Measurements from ENCODE around the gene PTPRD. TPM values are rescaled to one million over a fixed set of nuclear protein-coding genes. Genes with fewer than 3 reads are reported as not detected.

PTPRD gene
- total RNA-seq, 1 experiment from 2014 or later = not detected

DNA sequence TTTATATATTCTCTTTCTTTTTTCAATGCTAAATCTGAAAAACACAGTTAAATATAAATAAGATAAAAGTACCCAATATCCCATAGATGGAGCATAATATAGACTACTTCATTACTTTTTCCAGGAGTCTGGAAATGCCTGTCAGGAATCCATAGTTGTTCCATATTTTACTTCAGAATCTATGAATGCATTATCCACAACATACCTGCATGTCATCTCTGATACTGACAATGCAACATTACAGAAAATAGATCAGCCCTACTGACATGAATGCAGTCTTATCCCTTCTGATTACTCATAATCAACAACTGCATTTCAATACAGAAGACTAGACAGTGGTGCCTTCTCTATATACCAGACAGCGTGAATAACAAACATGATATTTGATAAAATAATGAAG lies 517.6 kb downstream of the PTPRD start:
- Histone ChIP-seq H3K36me3 (ENCODE audit: insufficient read depth, low read length, poor library complexity, severe bottlenecking) (no peaks in the 10 kb centered on the region), H3K4me1 (ENCODE audit: insufficient read depth, low read length, poor library complexity, severe bottlenecking) (no peaks in the 10 kb centered on the region), H3K27me3 (replicated peaks; ENCODE audit: insufficient read depth, low read depth, low read length, poor library complexity) (no peaks in the 10 kb centered on the region), H3K27ac (ENCODE audit: low read depth, low read length, poor library complexity, severe bottlenecking) (no peak overlapping the region), H3K4me3 (ENCODE audit: low read depth, low read length, poor library complexity, severe bottlenecking) (no peak overlapping the region), H3K9me3 (ENCODE audit: low read depth, low read length, poor library complexity, severe bottlenecking) (no peaks in the 10 kb centered on the region)
- TF ChIP-seq EZH2 (IDR thresholded peaks at IDR 0.05; ENCODE audit: borderline replicate concordance, low read depth, low read length, poor library complexity, severe bottlenecking) = no peak
- TF ChIP-seq, protein P1, sequence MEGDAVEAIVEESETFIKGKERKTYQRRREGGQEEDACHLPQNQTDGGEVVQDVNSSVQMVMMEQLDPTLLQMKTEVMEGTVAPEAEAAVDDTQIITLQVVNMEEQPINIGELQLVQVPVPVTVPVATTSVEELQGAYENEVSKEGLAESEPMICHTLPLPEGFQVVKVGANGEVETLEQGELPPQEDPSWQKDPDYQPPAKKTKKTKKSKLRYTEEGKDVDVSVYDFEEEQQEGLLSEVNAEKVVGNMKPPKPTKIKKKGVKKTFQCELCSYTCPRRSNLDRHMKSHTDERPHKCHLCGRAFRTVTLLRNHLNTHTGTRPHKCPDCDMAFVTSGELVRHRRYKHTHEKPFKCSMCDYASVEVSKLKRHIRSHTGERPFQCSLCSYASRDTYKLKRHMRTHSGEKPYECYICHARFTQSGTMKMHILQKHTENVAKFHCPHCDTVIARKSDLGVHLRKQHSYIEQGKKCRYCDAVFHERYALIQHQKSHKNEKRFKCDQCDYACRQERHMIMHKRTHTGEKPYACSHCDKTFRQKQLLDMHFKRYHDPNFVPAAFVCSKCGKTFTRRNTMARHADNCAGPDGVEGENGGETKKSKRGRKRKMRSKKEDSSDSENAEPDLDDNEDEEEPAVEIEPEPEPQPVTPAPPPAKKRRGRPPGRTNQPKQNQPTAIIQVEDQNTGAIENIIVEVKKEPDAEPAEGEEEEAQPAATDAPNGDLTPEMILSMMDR (conservative IDR thresholded peaks at IDR 0.05; ENCODE audit: low read depth, low read length) = no peak
- DNase-seq (ENCODE audit: low spot score) = no peak
- CTCF ChIA-PET = no interaction called here
- POLR2A ChIA-PET (ENCODE audit: low non-redundant PET) = no interaction called here
- intact Hi-C loops (cut with micrococcal nuclease; ENCODE audit: unreplicated experiment) = no loop called here
- BruUV-seq (replicated peaks) = no TSS peak

DNA sequence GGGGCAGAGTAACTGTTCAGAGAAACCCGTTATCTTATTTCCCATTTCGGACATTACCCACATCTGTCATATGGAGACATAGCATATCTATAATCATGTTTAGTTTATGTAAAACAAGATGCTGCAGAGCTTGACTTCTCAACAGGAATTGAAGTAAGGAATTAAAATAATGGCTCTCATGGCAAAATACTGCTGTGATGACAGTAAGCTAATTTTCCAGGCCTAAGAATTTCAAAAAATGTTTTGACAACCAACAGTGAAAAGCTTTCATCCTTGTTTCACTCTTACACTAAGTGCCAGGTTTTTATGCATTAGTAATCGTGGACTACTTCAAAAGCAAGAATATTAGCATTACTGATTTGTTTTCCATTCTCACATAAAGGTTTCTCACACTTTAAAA lies 518.2 kb downstream of the PTPRD start:
- no peak overlapping the region for H3K27ac ChIP-seq (ENCODE audit: low read depth, low read length, poor library complexity, severe bottlenecking)
- TF ChIP-seq, protein P1 (conservative IDR thresholded peaks at IDR 0.05; ENCODE audit: low read depth, low read length) = no peak
- no peak for TF ChIP-seq EZH2 (IDR thresholded peaks at IDR 0.05; ENCODE audit: borderline replicate concordance, low read depth, low read length, poor library complexity, severe bottlenecking)
- ChIA-PET POLR2A (ENCODE audit: low non-redundant PET) (no interaction called here), CTCF (no interaction called here)
- no peak for DNase-seq (ENCODE audit: low spot score)
- no TSS peak for BruUV-seq (replicated peaks)
- no peaks in the 10 kb centered on the region for H3K36me3 ChIP-seq (ENCODE audit: insufficient read depth, low read length, poor library complexity, severe bottlenecking)
- H3K4me1 ChIP-seq (ENCODE audit: insufficient read depth, low read length, poor library complexity, severe bottlenecking) = no peaks in the 10 kb centered on the region
- intact Hi-C loops (cut with micrococcal nuclease; ENCODE audit: unreplicated experiment) = no loop called here
- H3K27me3 ChIP-seq (replicated peaks; ENCODE audit: insufficient read depth, low read depth, low read length, poor library complexity) = no peaks in the 10 kb centered on the region
- H3K4me3 ChIP-seq (ENCODE audit: low read depth, low read length, poor library complexity, severe bottlenecking) = no peak overlapping the region
- H3K9me3 ChIP-seq (ENCODE audit: low read depth, low read length, poor library complexity, severe bottlenecking) = no peaks in the 10 kb centered on the region

DNA sequence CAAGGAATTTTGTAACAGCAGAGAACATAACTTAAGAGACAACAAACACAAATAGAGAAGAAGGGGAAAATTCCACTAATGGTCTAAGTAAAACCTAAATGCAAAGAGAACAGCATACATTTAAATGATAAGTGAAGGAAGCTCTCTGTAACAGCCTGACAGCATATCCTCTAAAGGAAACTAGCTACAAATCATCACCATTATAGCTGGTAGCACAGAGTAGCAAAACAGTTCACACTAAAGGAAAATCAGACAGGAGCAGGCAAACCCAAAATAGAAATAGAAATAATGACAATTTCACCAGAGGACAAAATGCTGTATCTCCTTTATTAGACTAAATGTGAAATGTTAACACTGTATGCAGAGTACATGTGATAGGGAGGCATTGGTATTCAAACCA lies 532.8 kb downstream of the PTPRD start:
- ChIA-PET CTCF (no interaction called here), POLR2A (ENCODE audit: low non-redundant PET) (no interaction called here)
- no TSS peak for BruUV-seq (replicated peaks)
- intact Hi-C loops (cut with micrococcal nuclease; ENCODE audit: unreplicated experiment) = no loop called here
- no peaks in the 10 kb centered on the region for H3K27me3 ChIP-seq (replicated peaks; ENCODE audit: insufficient read depth, low read depth, low read length, poor library complexity)
- no peak for DNase-seq (ENCODE audit: low spot score)
- no peaks in the 10 kb centered on the region for H3K36me3 ChIP-seq (ENCODE audit: insufficient read depth, low read length, poor library complexity, severe bottlenecking)
- no peak overlapping the region for H3K27ac ChIP-seq (ENCODE audit: low read depth, low read length, poor library complexity, severe bottlenecking)
- H3K4me1 ChIP-seq (ENCODE audit: insufficient read depth, low read length, poor library complexity, severe bottlenecking) = no peaks in the 10 kb centered on the region
- no peaks in the 10 kb centered on the region for H3K9me3 ChIP-seq (ENCODE audit: low read depth, low read length, poor library complexity, severe bottlenecking)
- no peak overlapping the region for H3K4me3 ChIP-seq (ENCODE audit: low read depth, low read length, poor library complexity, severe bottlenecking)
- TF ChIP-seq, protein P1 (conservative IDR thresholded peaks at IDR 0.05; ENCODE audit: low read depth, low read length) = no peak
- no peak for TF ChIP-seq EZH2 (IDR thresholded peaks at IDR 0.05; ENCODE audit: borderline replicate concordance, low read depth, low read length, poor library complexity, severe bottlenecking)
